Lower leg skin (tissue), 4 donors: ENCODE data around the gene UBE2D4. TPM values are rescaled to one million over a fixed set of nuclear protein-coding genes. Genes with fewer than 3 reads are reported as not detected.

Source experiments
- DNase-seq, 2 donors: peaks; one replicate each; pipeline ENCODE4 v3.0.0-alpha.2; 2019; ENCODE audit warnings: low spot score in 2 of 2
- H3K4me3 ChIP-seq: fragments of 200-600 bp; sonication (generic); 2 replicates; pipeline ENCODE4 v1.5.1; 2017; ENCODE audit warnings: mild to moderate bottlenecking, low read depth; ENCODE audit not compliant: poor library complexity, severe bottlenecking
- CTCF ChIP-seq, 3 donors: fragments of 450-650 bp; IDR thresholded peaks; one replicate each; pipeline ENCODE4 v1.5.1; 2016; ENCODE audit warnings: antibody characterized with exemption in 3 of 3, mild to moderate bottlenecking in 3 of 3, moderate library complexity in 2 of 3
- POLR2A ChIP-seq, 2 donors: fragments of 450-650 bp; IDR thresholded peaks; one replicate each; pipeline ENCODE4 v1.6.1; 2016 to 2017; ENCODE audit warnings: antibody characterized with exemption in 2 of 2, mild to moderate bottlenecking in 1 of 2, moderate library complexity in 1 of 2
- WGBS, 2 donors: methylation state at CpG; one replicate each; pipeline ENCODE4 v1.1.5; 2018; 5-methylcytosine and 5-hydroxymethylcytosine counted together
- intact Hi-C: fragments of 100-400 bp; cut with DNase I; formaldehyde crosslinking; loops from one replicate; pipeline ENCODE4 v1.15.0; 2023; ENCODE audit warnings: low total_unique reads
- total RNA-seq, 4 donors: library from RNA; depleted of rRNA; stranded (reverse); fragments of >200 nt; gene quantifications; one replicate each; pipeline ENCODE4 v1.1.0, GENCODE V29; 2016

Gene UBE2D4
- total RNA-seq, 4 donors from 2014 or later, result 13.0 to 23.9 (median 20.8) TPM

GRCh38 chr7:43933902-43934560, 7.8 kb downstream of the UBE2D4 start:
- no peak for DNase-seq
- WGBS, 2 donors, result 90 to 93% methylated on average over 3 of the region's 3 CpGs
- no peak overlapping the region for H3K4me3 ChIP-seq
- TF ChIP-seq POLR2A (IDR thresholded peaks at IDR 0.05), result no peak
- TF ChIP-seq CTCF (IDR thresholded peaks at IDR 0.05), result no peak
- intact Hi-C loops, result no loop called here

GRCh38 chr7:43937444-43937843, 11.2 kb downstream of the UBE2D4 start:
- no peak for DNase-seq
- TF ChIP-seq POLR2A (IDR thresholded peaks at IDR 0.05) (no peak), CTCF (IDR thresholded peaks at IDR 0.05) (no peak)
- intact Hi-C loops, result no loop called here
- WGBS, 2 donors, result 60 to 66% methylated on average over 3 of the region's 3 CpGs
- no peak overlapping the region for H3K4me3 ChIP-seq

GRCh38 chr7:43938892-43939482, 12.8 kb downstream of the UBE2D4 start:
- intact Hi-C loops, result no loop called here
- WGBS, 2 donors, result 90 to 93% methylated on average over 4 of the region's 4 CpGs
- no peak for DNase-seq
- TF ChIP-seq POLR2A (IDR thresholded peaks at IDR 0.05), result no peak
- no peak for TF ChIP-seq CTCF (IDR thresholded peaks at IDR 0.05)
- H3K4me3 ChIP-seq, result no peak overlapping the region

GRCh38 chr7:43942250-43942649, 16.0 kb downstream of the UBE2D4 start:
- H3K4me3 ChIP-seq, result no peak overlapping the region
- no peak for TF ChIP-seq POLR2A (IDR thresholded peaks at IDR 0.05)
- no peak for TF ChIP-seq CTCF (IDR thresholded peaks at IDR 0.05)
- DNase-seq, result no peak
- WGBS, 2 donors, result 73 to 86% methylated on average over 3 of the region's 3 CpGs
- intact Hi-C loops, result no loop called here

- intact Hi-C loops, result no loop called here
- 71 to 80% methylated on average over 3 of the region's 3 CpGs for WGBS, 2 donors
- no peak for DNase-seq
- TF ChIP-seq CTCF (IDR thresholded peaks at IDR 0.05), result no peak
- TF ChIP-seq POLR2A (IDR thresholded peaks at IDR 0.05), result no peak
- H3K4me3 ChIP-seq, result no peak overlapping the region
These were observed 16.8 kb downstream of the UBE2D4 start for GRCh38 chr7:43942997-43943396.
